ENCODE measurements around the gene TIMM23. TPM values are rescaled to one million over a fixed set of nuclear protein-coding genes. Genes with fewer than 3 reads are reported as not detected.

Gene TIMM23
- total RNA-seq, 1 experiment from 2014 or later, result 99.0 TPM

DNA sequence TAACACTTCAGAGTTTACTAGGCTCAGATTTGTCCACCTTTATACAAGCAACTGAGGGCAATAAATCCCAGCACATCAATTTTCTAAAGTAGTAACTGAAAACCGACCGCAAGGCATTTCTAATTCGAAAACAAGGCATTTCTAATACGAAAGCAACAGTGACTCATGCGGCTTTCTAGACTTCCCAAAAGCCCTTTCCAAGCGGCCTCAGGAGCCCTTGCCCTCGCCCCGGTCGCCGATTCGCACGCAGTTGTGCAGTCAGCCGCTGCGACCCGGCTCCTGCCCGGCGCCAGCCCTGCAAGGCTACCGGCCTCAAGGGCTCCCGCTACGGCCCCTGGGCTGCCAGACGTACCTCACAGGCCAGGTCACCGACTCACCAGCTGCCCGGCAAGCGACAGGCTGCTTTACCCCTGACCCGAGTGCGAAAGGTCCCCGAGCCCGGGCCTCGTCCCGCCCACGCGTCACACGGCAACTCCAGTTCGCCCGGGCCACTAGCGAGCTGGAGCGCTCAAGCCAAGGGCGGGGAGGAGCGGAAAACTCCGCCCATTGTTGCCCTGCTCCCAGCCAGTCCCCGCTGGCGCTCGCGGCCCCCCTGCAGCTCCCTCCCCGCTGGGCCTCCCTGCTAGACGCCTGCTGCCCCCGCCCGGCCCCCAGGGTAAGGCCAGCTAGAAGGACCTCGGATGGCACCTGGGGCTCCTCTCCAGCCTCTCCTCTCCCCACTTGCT lies 50.9 kb downstream of the TIMM23 start:
- ATAC-seq (peak; percentile 95), DNase-seq (ENCODE audit: low spot score) (peak; percentile 88)
- CTCF ChIA-PET, result interaction anchor here (0.7 to 1.4 kb wide), 4 partner anchors 9 to 788 kb away, joined by 3 to 5 read pairs (median 4); no protein-coding TSS in a partner anchor
- H3K4me1 Mint-ChIP-seq, result peaks cover 38% of the 10 kb centered on the region
- peak overlapping the region; percentile 77 for H3K4me3 Mint-ChIP-seq
- no peaks in the 10 kb centered on the region for H3K36me3 Mint-ChIP-seq
- no peaks in the 10 kb centered on the region for H3K27me3 Mint-ChIP-seq (ENCODE audit: low read depth)
- no peaks in the 10 kb centered on the region for H3K9me3 Mint-ChIP-seq
- POLR2A ChIA-PET, result no interaction called here
- H3K27ac Mint-ChIP-seq, result peak overlapping the region; percentile 70; the same call in 1 of the 2 replicates
- TF ChIP-seq GABPB1 (CRISPR knock-in tag; IDR thresholded peaks at IDR 0.05), result peak; percentile 69; the same call in 1 of the 2 replicates
- TF ChIP-seq EMX1 (CRISPR knock-in tag; IDR thresholded peaks at IDR 0.05), result no peak
- TF ChIP-seq, protein P1, sequence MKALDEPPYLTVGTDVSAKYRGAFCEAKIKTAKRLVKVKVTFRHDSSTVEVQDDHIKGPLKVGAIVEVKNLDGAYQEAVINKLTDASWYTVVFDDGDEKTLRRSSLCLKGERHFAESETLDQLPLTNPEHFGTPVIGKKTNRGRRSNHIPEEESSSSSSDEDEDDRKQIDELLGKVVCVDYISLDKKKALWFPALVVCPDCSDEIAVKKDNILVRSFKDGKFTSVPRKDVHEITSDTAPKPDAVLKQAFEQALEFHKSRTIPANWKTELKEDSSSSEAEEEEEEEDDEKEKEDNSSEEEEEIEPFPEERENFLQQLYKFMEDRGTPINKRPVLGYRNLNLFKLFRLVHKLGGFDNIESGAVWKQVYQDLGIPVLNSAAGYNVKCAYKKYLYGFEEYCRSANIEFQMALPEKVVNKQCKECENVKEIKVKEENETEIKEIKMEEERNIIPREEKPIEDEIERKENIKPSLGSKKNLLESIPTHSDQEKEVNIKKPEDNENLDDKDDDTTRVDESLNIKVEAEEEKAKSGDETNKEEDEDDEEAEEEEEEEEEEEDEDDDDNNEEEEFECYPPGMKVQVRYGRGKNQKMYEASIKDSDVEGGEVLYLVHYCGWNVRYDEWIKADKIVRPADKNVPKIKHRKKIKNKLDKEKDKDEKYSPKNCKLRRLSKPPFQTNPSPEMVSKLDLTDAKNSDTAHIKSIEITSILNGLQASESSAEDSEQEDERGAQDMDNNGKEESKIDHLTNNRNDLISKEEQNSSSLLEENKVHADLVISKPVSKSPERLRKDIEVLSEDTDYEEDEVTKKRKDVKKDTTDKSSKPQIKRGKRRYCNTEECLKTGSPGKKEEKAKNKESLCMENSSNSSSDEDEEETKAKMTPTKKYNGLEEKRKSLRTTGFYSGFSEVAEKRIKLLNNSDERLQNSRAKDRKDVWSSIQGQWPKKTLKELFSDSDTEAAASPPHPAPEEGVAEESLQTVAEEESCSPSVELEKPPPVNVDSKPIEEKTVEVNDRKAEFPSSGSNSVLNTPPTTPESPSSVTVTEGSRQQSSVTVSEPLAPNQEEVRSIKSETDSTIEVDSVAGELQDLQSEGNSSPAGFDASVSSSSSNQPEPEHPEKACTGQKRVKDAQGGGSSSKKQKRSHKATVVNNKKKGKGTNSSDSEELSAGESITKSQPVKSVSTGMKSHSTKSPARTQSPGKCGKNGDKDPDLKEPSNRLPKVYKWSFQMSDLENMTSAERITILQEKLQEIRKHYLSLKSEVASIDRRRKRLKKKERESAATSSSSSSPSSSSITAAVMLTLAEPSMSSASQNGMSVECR (CRISPR knock-in tag; IDR thresholded peaks at IDR 0.05; ENCODE audit: borderline replicate concordance), result peak; percentile 54; the same call in 1 of the 2 replicates
- TF ChIP-seq FOXK1 (CRISPR knock-in tag; IDR thresholded peaks at IDR 0.05), result 0 out of 2 replicates have a peak, but pooled peaks have one; percentile 21
- TF ChIP-seq NR3C1 (CRISPR knock-in tag; conservative IDR thresholded peaks at IDR 0.05; ENCODE audit: low read depth), result no peak
- no peak for TF ChIP-seq RELA (CRISPR knock-in tag; IDR thresholded peaks at IDR 0.05; ENCODE audit: borderline replicate concordance)
- no peak for TF ChIP-seq ZNF232 (CRISPR knock-in tag; IDR thresholded peaks at IDR 0.05)
- no peak for TF ChIP-seq CBFB (CRISPR knock-in tag; IDR thresholded peaks at IDR 0.05; ENCODE audit: low read depth)
- TF ChIP-seq, protein P2, sequence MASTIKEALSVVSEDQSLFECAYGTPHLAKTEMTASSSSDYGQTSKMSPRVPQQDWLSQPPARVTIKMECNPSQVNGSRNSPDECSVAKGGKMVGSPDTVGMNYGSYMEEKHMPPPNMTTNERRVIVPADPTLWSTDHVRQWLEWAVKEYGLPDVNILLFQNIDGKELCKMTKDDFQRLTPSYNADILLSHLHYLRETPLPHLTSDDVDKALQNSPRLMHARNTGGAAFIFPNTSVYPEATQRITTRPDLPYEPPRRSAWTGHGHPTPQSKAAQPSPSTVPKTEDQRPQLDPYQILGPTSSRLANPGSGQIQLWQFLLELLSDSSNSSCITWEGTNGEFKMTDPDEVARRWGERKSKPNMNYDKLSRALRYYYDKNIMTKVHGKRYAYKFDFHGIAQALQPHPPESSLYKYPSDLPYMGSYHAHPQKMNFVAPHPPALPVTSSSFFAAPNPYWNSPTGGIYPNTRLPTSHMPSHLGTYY (CRISPR knock-in tag; IDR thresholded peaks at IDR 0.05), result no peak
- no peak for TF ChIP-seq ELF4 (CRISPR knock-in tag; IDR thresholded peaks at IDR 0.05; ENCODE audit: low read depth)
- no peak for TF ChIP-seq MXD4 (CRISPR knock-in tag; IDR thresholded peaks at IDR 0.05; ENCODE audit: borderline replicate concordance)
- TF ChIP-seq, protein P3, sequence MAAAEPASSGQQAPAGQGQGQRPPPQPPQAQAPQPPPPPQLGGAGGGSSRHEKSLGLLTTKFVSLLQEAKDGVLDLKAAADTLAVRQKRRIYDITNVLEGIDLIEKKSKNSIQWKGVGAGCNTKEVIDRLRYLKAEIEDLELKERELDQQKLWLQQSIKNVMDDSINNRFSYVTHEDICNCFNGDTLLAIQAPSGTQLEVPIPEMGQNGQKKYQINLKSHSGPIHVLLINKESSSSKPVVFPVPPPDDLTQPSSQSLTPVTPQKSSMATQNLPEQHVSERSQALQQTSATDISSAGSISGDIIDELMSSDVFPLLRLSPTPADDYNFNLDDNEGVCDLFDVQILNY (CRISPR knock-in tag; IDR thresholded peaks at IDR 0.05), result 0 out of 2 replicates have a peak, but pooled peaks have one; percentile 47
- no peak for TF ChIP-seq FOXJ3 (CRISPR knock-in tag; IDR thresholded peaks at IDR 0.05; ENCODE audit: borderline replicate concordance)
- peak; percentile 52 for TF ChIP-seq SP1 (CRISPR knock-in tag; conservative IDR thresholded peaks at IDR 0.05)
- TF ChIP-seq, protein P4, sequence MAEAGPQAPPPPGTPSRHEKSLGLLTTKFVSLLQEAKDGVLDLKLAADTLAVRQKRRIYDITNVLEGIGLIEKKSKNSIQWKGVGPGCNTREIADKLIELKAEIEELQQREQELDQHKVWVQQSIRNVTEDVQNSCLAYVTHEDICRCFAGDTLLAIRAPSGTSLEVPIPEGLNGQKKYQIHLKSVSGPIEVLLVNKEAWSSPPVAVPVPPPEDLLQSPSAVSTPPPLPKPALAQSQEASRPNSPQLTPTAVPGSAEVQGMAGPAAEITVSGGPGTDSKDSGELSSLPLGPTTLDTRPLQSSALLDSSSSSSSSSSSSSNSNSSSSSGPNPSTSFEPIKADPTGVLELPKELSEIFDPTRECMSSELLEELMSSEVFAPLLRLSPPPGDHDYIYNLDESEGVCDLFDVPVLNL (CRISPR knock-in tag; IDR thresholded peaks at IDR 0.05; ENCODE audit: borderline replicate concordance, low read depth), result no peak
- no peak for TF ChIP-seq TEAD1 (CRISPR knock-in tag; IDR thresholded peaks at IDR 0.05)
- TF ChIP-seq NFATC4 (CRISPR knock-in tag; IDR thresholded peaks at IDR 0.05), result no peak
- TF ChIP-seq TEAD4 (CRISPR knock-in tag; IDR thresholded peaks at IDR 0.05), result peak; percentile 55; the same call in 1 of the 2 replicates
- no peak for TF ChIP-seq ZNF138 (CRISPR knock-in tag; conservative IDR thresholded peaks at IDR 0.05)
- TF ChIP-seq, protein P5, sequence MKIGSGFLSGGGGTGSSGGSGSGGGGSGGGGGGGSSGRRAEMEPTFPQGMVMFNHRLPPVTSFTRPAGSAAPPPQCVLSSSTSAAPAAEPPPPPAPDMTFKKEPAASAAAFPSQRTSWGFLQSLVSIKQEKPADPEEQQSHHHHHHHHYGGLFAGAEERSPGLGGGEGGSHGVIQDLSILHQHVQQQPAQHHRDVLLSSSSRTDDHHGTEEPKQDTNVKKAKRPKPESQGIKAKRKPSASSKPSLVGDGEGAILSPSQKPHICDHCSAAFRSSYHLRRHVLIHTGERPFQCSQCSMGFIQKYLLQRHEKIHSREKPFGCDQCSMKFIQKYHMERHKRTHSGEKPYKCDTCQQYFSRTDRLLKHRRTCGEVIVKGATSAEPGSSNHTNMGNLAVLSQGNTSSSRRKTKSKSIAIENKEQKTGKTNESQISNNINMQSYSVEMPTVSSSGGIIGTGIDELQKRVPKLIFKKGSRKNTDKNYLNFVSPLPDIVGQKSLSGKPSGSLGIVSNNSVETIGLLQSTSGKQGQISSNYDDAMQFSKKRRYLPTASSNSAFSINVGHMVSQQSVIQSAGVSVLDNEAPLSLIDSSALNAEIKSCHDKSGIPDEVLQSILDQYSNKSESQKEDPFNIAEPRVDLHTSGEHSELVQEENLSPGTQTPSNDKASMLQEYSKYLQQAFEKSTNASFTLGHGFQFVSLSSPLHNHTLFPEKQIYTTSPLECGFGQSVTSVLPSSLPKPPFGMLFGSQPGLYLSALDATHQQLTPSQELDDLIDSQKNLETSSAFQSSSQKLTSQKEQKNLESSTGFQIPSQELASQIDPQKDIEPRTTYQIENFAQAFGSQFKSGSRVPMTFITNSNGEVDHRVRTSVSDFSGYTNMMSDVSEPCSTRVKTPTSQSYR (CRISPR knock-in tag; IDR thresholded peaks at IDR 0.05), result no peak
- TF ChIP-seq, protein P6, sequence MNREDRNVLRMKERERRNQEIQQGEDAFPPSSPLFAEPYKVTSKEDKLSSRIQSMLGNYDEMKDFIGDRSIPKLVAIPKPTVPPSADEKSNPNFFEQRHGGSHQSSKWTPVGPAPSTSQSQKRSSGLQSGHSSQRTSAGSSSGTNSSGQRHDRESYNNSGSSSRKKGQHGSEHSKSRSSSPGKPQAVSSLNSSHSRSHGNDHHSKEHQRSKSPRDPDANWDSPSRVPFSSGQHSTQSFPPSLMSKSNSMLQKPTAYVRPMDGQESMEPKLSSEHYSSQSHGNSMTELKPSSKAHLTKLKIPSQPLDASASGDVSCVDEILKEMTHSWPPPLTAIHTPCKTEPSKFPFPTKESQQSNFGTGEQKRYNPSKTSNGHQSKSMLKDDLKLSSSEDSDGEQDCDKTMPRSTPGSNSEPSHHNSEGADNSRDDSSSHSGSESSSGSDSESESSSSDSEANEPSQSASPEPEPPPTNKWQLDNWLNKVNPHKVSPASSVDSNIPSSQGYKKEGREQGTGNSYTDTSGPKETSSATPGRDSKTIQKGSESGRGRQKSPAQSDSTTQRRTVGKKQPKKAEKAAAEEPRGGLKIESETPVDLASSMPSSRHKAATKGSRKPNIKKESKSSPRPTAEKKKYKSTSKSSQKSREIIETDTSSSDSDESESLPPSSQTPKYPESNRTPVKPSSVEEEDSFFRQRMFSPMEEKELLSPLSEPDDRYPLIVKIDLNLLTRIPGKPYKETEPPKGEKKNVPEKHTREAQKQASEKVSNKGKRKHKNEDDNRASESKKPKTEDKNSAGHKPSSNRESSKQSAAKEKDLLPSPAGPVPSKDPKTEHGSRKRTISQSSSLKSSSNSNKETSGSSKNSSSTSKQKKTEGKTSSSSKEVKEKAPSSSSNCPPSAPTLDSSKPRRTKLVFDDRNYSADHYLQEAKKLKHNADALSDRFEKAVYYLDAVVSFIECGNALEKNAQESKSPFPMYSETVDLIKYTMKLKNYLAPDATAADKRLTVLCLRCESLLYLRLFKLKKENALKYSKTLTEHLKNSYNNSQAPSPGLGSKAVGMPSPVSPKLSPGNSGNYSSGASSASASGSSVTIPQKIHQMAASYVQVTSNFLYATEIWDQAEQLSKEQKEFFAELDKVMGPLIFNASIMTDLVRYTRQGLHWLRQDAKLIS (CRISPR knock-in tag; IDR thresholded peaks at IDR 0.05; ENCODE audit: borderline replicate concordance), result no peak
- TF ChIP-seq SMAD3 (CRISPR knock-in tag; IDR thresholded peaks at IDR 0.05; ENCODE audit: borderline replicate concordance), result 0 out of 2 replicates have a peak, but pooled peaks have one; percentile 57
- TF ChIP-seq ZNF416 (CRISPR knock-in tag; IDR thresholded peaks at IDR 0.05), result no peak; the same call in 1 of the 2 replicates

Measured in WTC11 (cell line).